ENCODE data around the gene DIAPH1.

- TF ChIP-seq CTCF (IDR thresholded peaks at IDR 0.05) = no peak
- TF ChIP-seq EP300 (IDR thresholded peaks at IDR 0.05; ENCODE audit: low read depth) = no peak
Measured at GRCh38 chr5:141634720-141635119, 15.9 kb upstream of the DIAPH1 start.

Measured in transverse colon (tissue), 3 donors.